NCI-H1105 treated with DMSO at 0.1 percent for 48 hours (cell line): Measurements from ENCODE around the gene UTP25.

Source experiments
- DNase-seq: peaks from one replicate; lab custom pipeline; 2025; lab: John Stamatoyannopoulos, UW

UTP25 gene

GRCh38 chr1:209805875-209806760 is 21.7 kb upstream of the UTP25 start, which contains the start of gene IRF6:
Gene IRF6, minus strand, starts transcription at chr1:209806142. Its CDS starts 4,729 bp downstream, at chr1:209801413.
- DNase-seq, result peak; percentile 83

- DNase-seq, result no peak
These were observed 20.3 kb upstream of the UTP25 start for GRCh38 chr1:209807509-209807908.

GRCh38 chr1:209808059-209808581 is 19.7 kb upstream of the UTP25 start:
- peak; percentile 64 for DNase-seq

- no peak for DNase-seq
These were observed 18.2 kb upstream of the UTP25 start for GRCh38 chr1:209809611-209810010.

GRCh38 chr1:209810783-209811182 is 17.0 kb upstream of the UTP25 start:
- DNase-seq, result no peak

- no peak for DNase-seq
These were observed 13.9 kb upstream of the UTP25 start for GRCh38 chr1:209813902-209814301.

GRCh38 chr1:209815490-209815889 is 12.3 kb upstream of the UTP25 start:
- DNase-seq, result no peak

GRCh38 chr1:209815931-209816341 is 11.8 kb upstream of the UTP25 start:
- DNase-seq, result peak; percentile 54

- no peak for DNase-seq
These were observed 10.8 kb upstream of the UTP25 start for GRCh38 chr1:209816923-209817322.

GRCh38 chr1:209817691-209818090 is 10.1 kb upstream of the UTP25 start:
- no peak for DNase-seq

- DNase-seq, result no peak
These were observed 8.7 kb upstream of the UTP25 start for GRCh38 chr1:209819058-209819457.

- no peak for DNase-seq
These were observed 6.8 kb upstream of the UTP25 start for GRCh38 chr1:209820986-209821385.

- DNase-seq, result no peak
These were observed 5.1 kb upstream of the UTP25 start for GRCh38 chr1:209822706-209823105.

GRCh38 chr1:209823143-209824041 is 4.4 kb upstream of the UTP25 start:
- peak; percentile 56 for DNase-seq

GRCh38 chr1:209825591-209826434 is 2.0 kb upstream of the UTP25 start:
- no peak for DNase-seq

- DNase-seq, result no peak
These were observed 1.9 kb downstream of the UTP25 start for GRCh38 chr1:209829716-209830115.

- DNase-seq, result no peak
These were observed 3.0 kb downstream of the UTP25 start for GRCh38 chr1:209830722-209831121.

GRCh38 chr1:209831615-209832014 is 3.8 kb downstream of the UTP25 start:
- no peak for DNase-seq

- no peak for DNase-seq
These were observed 8.1 kb downstream of the UTP25 start for GRCh38 chr1:209835782-209836298.

GRCh38 chr1:209837671-209838070 is 9.9 kb downstream of the UTP25 start:
- DNase-seq, result no peak

GRCh38 chr1:209838537-209838936 is 10.8 kb downstream of the UTP25 start:
- no peak for DNase-seq
